Measurements from ENCODE around the gene TCF3. TPM values are rescaled to one million over a fixed set of nuclear protein-coding genes. Genes with fewer than 3 reads are reported as not detected.

The TCF3 gene
- total and polyA plus RNA-seq, 2 donors (not counting 3 experiments of a cell fraction or from before 2014, with no cell fraction given), result 147 to 193 TPM

DNA sequence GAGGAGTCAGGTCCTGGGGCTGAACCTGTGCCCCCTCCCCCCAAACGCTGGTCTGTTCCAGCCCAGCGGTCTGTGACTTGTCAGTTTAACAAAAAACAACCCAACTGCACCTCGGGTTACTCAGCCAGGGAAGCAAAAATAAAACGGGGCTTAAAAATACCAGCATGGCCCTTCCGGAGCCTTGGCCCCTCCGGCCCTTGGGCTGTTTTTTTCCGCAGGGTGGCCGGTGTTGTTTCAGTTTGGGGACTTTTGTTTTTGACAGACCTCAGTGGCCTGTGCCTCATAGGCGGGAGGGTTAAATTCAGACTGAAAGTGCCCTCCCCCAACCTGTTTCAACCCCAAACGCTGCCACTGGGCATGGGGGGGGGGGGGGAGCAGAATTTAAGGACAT, 4.0 kb downstream of the TCF3 start:
- dilution Hi-C loops (cut with MboI; ENCODE audit: extremely low pct_ligation_motif_present, low sequenced_read_pairs), result no loop called here
- H3K4me3 ChIP-seq (replicated peaks in 1 of 3; ENCODE audit: insufficient read depth in 1 of 3, low read depth in 1 of 3, low read length in 3 of 3), result no peak overlapping the region
- no peaks in the 10 kb centered on the region for H4K20me1 ChIP-seq (replicated peaks; ENCODE audit: control insufficient read depth, extremely low read depth, insufficient read depth, low read length)

More for the DNA sequence above, 4.0 kb downstream of the TCF3 start:
- Histone ChIP-seq H2AFZ (ENCODE audit: low read depth, low read length) (no peak overlapping the region), H3K27ac (ENCODE audit: insufficient read depth, low read depth, low read length) (no peak overlapping the region), H3K4me1 (ENCODE audit: control insufficient read depth, extremely low read depth, insufficient read depth, low read length) (peaks cover 2% of the 10 kb centered on the region), H3K9me1 (replicated peaks; ENCODE audit: control insufficient read depth, extremely low read depth, insufficient read depth, low read length) (no peaks in the 10 kb centered on the region), H3K9me3 (replicated peaks; ENCODE audit: control insufficient read depth, insufficient read depth, low read length) (no peaks in the 10 kb centered on the region), H3K36me3 (ENCODE audit: control insufficient read depth in 2 of 2, extremely low read depth in 1 of 2, insufficient read depth in 2 of 2, low read length in 2 of 2) (peaks cover 5 to 33% of the 10 kb centered on the region in 2 experiments), H3K9ac (replicated peaks; ENCODE audit: extremely low read depth, insufficient read depth, low read length) (no peak overlapping the region), H3K79me2 (ENCODE audit: control insufficient read depth, insufficient read depth, low read length) (peaks cover 45% of the 10 kb centered on the region), H3K27me3 (ENCODE audit: control insufficient read depth in 2 of 2, insufficient read depth in 2 of 2, low read length in 2 of 2) (no peaks in the 10 kb centered on the region), H3K4me2 (ENCODE audit: insufficient read depth, low read length) (no peak overlapping the region)
- TF ChIP-seq POLR2AphosphoS5 (IDR thresholded peaks at IDR 0.05; ENCODE audit: insufficient read depth, low read depth, low read length) (no peak), FOS (IDR thresholded peaks at IDR 0.05; ENCODE audit: borderline replicate concordance, insufficient read depth, low read length) (no peak), JUN (IDR thresholded peaks at IDR 0.05; ENCODE audit: borderline replicate concordance, insufficient read depth, insufficient read length, low read depth) (no peak), POLR2A (IDR thresholded peaks at IDR 0.05; ENCODE audit: low read depth, low read length) (no peak), GATA2 (IDR thresholded peaks at IDR 0.05; ENCODE audit: insufficient read depth, insufficient read length, low read depth, low read length) (no peak), MYC (IDR thresholded peaks at IDR 0.05; ENCODE audit: low read depth, low read length) (no peak), EZH2 (IDR thresholded peaks at IDR 0.05; ENCODE audit: borderline replicate concordance, low read depth, low read length, severe bottlenecking) (no peak)
- TF ChIP-seq, protein P1, sequence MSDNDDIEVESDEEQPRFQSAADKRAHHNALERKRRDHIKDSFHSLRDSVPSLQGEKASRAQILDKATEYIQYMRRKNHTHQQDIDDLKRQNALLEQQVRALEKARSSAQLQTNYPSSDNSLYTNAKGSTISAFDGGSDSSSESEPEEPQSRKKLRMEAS (IDR thresholded peaks at IDR 0.05; ENCODE audit: insufficient read depth, insufficient read length), result no peak
- TF ChIP-seq, protein P2, sequence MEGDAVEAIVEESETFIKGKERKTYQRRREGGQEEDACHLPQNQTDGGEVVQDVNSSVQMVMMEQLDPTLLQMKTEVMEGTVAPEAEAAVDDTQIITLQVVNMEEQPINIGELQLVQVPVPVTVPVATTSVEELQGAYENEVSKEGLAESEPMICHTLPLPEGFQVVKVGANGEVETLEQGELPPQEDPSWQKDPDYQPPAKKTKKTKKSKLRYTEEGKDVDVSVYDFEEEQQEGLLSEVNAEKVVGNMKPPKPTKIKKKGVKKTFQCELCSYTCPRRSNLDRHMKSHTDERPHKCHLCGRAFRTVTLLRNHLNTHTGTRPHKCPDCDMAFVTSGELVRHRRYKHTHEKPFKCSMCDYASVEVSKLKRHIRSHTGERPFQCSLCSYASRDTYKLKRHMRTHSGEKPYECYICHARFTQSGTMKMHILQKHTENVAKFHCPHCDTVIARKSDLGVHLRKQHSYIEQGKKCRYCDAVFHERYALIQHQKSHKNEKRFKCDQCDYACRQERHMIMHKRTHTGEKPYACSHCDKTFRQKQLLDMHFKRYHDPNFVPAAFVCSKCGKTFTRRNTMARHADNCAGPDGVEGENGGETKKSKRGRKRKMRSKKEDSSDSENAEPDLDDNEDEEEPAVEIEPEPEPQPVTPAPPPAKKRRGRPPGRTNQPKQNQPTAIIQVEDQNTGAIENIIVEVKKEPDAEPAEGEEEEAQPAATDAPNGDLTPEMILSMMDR (IDR thresholded peaks at IDR 0.05; ENCODE audit: extremely low read depth in 1 of 2, insufficient read depth in 1 of 2, low read depth in 1 of 2, low read length in 2 of 2), result no peak
- CTCF ChIA-PET, result no interaction called here
- POLR2A ChIA-PET, result no interaction called here
- DNase-seq (ENCODE audit: low read depth, low spot score) (no peak), FAIRE-seq (no peak)
- intact Hi-C loops (cut with micrococcal nuclease), result no loop called here
- no TSS peak for BruUV-seq (replicated peaks)
